Karpas-422 (cell line): Measurements from ENCODE around the gene COL2A1. TPM values are rescaled to one million over a fixed set of nuclear protein-coding genes. Genes with fewer than 3 reads are reported as not detected.

Source experiments
- DNase-seq: peaks from one replicate; pipeline ENCODE4 v3.0.0-alpha.2; 2015
- H2AFZ ChIP-seq: fragments of 200-600 bp; sonication (generic); 2 replicates; pipeline ENCODE4 v1.6.1; 2014; ENCODE audit warnings: antibody characterized with exemption, low read length, mixed read lengths
- H3K27ac ChIP-seq: fragments of 200-600 bp; sonication (generic); 2 replicates; pipeline ENCODE4 v1.5.1; 2014; ENCODE audit warnings: mild to moderate bottlenecking, low read length, moderate library complexity
- H3K27me3 ChIP-seq: fragments of 200-600 bp; sonication (generic); 2 replicates; pipeline ENCODE4 v1.6.1; 2014; ENCODE audit warnings: low read length, mixed read lengths
- H3K36me3 ChIP-seq: fragments of 200-600 bp; sonication (generic); 2 replicates; pipeline ENCODE4 v1.6.1; 2014; ENCODE audit warnings: low read length, mixed read lengths; ENCODE audit not compliant: insufficient read depth
- H3K4me1 ChIP-seq: fragments of 200-600 bp; sonication (generic); 2 replicates; pipeline ENCODE4 v1.6.1; 2014; ENCODE audit warnings: mild to moderate bottlenecking, low read length, mixed read lengths
- H3K4me2 ChIP-seq: fragments of 200-600 bp; sonication (generic); 2 replicates; pipeline ENCODE4 v1.6.1; 2014; ENCODE audit warnings: low read length, low read depth, mild to moderate bottlenecking; ENCODE audit not compliant: poor library complexity, severe bottlenecking
- H3K4me3 ChIP-seq: fragments of 200-600 bp; sonication (generic); 2 replicates; pipeline ENCODE4 v1.5.1; 2014; ENCODE audit warnings: mild to moderate bottlenecking, antibody characterized with exemption, low read length, mixed read lengths
- H3K79me2 ChIP-seq: fragments of 200-600 bp; sonication (generic); 2 replicates; pipeline ENCODE4 v1.6.1; 2014; ENCODE audit warnings: mild to moderate bottlenecking, low read length, mixed read lengths
- H3K9ac ChIP-seq: fragments of 200-600 bp; sonication (generic); 2 replicates; pipeline ENCODE4 v1.6.0; 2014; ENCODE audit warnings: low read length
- H3K9me2 ChIP-seq: fragments of 200-600 bp; sonication (generic), shearing (Covaris generic); replicated peaks from 2 replicates; pipeline ENCODE4 v1.6.0; 2014; ENCODE audit warnings: mild to moderate bottlenecking, low read length, moderate library complexity; ENCODE audit not compliant: insufficient read depth
- H3K9me3 ChIP-seq: fragments of 300-700, 200-600 bp; sonication (generic); 2 replicates; pipeline ENCODE4 v1.6.1; 2014; ENCODE audit warnings: low read length, mixed read lengths
- H4K20me1 ChIP-seq: fragments of 200-600 bp; sonication (generic); 2 replicates; pipeline ENCODE4 v1.6.1; 2014; ENCODE audit warnings: mild to moderate bottlenecking, antibody characterized with exemption, low read length, low read depth; ENCODE audit not compliant: insufficient read depth
- total RNA-seq: library from RNA; depleted of rRNA; stranded (reverse); fragments of >200 nt; shearing (Covaris generic); gene quantifications from 2 replicates; pipeline ENCODE4 v1.2.3, GENCODE V29; 2014; ENCODE audit warnings: low replicate concordance

The COL2A1 gene
- total RNA-seq, 1 experiment from 2014 or later, result not detected

DNA sequence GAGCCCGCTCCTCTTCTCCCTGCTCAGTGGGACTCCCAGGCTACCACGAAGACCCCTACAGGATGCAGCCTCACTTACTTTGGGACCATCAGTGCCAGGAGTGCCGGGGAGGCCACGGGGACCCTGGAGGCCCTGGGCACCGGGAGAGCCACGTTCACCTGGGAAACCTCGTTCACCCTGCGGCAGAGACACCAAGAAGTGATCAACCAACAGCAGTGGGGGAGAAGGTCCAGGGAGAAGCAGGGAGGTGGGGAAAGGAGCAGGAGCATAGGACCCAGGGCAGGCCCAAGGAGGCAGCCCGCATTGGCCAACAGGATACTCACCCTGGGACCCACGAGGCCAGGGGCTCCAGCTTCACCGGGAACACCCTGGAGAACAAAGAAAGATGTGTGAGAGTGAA, 21.5 kb downstream of the COL2A1 start:
- Histone ChIP-seq H3K9me3 (no peaks in the 10 kb centered on the region), H3K79me2 (no peaks in the 10 kb centered on the region), H3K4me3 (no peak overlapping the region), H4K20me1 (no peaks in the 10 kb centered on the region), H3K27ac (no peak overlapping the region), H3K4me1 (peaks cover 13% of the 10 kb centered on the region), H3K4me2 (no peak overlapping the region), H3K9ac (no peak overlapping the region), H3K36me3 (no peaks in the 10 kb centered on the region), H3K9me2 (no peaks in the 10 kb centered on the region), H3K27me3 (no peaks in the 10 kb centered on the region), H2AFZ (no peak overlapping the region)
- no peak for DNase-seq

DNA sequence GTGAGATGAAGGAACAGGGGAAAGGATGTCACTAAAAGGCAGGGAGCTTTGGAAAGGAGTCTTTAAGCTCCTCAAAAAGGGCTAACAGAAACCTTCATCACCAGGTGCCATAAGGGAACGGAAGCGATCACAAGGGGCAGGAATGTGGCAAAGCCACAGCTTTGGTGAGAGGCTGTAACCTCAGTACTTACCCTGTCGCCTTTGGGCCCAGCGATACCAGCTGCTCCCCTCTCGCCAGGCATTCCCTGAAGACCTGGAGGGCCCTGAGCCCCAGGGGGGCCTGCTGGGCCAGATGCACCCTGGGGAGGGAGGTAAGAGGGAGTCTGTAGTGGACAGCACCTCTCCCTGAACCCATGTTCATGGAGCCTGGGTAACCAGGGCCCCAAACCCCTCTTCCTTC, 22.0 kb downstream of the COL2A1 start:
- no peaks in the 10 kb centered on the region for H3K36me3 ChIP-seq
- H3K9me3 ChIP-seq, result no peaks in the 10 kb centered on the region
- H3K27me3 ChIP-seq, result no peaks in the 10 kb centered on the region
- DNase-seq, result no peak
- H3K4me2 ChIP-seq, result no peak overlapping the region
- no peaks in the 10 kb centered on the region for H3K9me2 ChIP-seq
- H3K27ac ChIP-seq, result no peak overlapping the region
- H3K4me1 ChIP-seq, result peaks cover 13% of the 10 kb centered on the region
- H3K79me2 ChIP-seq, result no peaks in the 10 kb centered on the region
- H4K20me1 ChIP-seq, result no peaks in the 10 kb centered on the region
- no peak overlapping the region for H2AFZ ChIP-seq
- no peak overlapping the region for H3K4me3 ChIP-seq
- H3K9ac ChIP-seq, result no peak overlapping the region

DNA sequence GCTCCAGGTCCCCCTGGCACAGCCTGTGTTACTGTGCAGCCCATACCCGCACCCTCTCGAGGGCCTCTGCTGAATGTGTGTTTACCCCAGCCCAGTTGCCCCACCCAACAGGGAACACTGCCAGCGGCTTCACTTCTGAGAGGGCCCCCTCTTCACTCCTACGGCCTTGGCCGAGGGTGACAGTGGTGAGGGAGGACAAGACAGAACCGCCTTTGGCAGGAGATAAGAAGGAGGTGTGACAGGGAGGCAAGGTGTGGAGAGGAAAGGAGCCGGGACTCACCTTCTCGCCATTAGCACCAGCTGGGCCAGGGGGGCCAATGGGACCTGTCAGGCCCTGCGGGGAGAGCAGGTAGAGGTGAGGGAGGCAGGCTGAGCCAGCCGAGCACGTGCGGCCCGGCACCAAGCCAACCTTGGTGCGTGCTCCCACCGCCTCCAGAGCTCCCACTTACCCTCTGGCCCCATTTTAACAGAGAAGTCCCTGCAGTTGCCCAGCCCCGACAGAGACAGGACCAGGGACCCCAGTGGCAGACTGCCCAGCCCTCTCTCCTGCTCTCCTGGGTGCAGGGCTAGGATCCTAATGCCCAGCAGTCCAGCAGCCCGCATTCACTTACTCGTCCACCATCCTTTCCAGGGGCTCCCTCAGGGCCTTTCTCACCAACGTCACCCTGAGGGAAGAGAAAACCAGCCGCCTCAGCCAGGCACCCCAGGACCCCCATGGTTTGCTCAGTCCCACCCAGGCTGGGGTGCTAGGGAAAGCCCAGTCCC, 22.6 kb downstream of the COL2A1 start:
- no peak overlapping the region for H3K27ac ChIP-seq
- no peak for DNase-seq
- no peaks in the 10 kb centered on the region for H3K79me2 ChIP-seq
- peaks cover 13% of the 10 kb centered on the region for H3K4me1 ChIP-seq
- no peaks in the 10 kb centered on the region for H4K20me1 ChIP-seq
- no peaks in the 10 kb centered on the region for H3K36me3 ChIP-seq
- H3K4me2 ChIP-seq, result no peak overlapping the region
- H3K9me3 ChIP-seq, result no peaks in the 10 kb centered on the region
- H3K4me3 ChIP-seq, result no peak overlapping the region
- H3K9ac ChIP-seq, result no peak overlapping the region
- no peaks in the 10 kb centered on the region for H3K27me3 ChIP-seq
- no peaks in the 10 kb centered on the region for H3K9me2 ChIP-seq
- H2AFZ ChIP-seq, result no peak overlapping the region

DNA sequence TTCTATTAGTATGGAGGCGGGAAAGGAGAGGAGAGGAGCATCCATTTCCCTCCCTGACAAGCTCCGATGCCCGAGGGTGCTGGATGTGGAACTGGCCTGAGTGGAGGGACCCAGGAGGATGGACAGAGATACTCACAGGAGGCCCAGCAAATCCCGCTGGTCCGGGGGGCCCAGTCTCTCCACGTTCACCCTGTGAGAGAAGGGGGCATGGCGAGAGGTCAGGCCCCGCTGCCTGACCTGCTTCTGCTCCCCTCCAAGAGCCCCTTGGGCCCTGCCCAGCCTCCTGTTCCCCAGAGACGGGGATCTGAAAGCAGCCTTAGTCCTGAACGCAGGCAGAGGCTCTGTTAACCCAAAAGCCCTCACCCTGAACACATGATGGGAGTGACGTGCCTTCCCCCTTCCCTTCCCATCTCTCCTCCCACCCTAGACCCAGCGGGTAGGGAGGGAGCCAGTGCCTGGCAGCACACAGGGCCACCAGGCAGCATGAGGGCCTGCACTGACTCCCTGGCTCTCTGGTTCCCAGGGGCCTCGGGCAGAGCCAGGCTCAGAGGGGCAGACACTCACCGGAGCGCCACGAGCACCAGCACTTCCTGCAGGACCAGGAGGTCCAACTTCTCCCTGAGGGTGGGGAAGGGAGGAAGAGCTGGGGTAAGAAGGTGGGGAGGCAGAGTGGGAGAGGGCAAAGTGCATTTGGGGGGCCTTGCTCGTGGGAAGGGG, 23.3 kb downstream of the COL2A1 start:
- H3K79me2 ChIP-seq, result no peaks in the 10 kb centered on the region
- no peaks in the 10 kb centered on the region for H3K9me3 ChIP-seq
- no peak for DNase-seq
- H3K4me1 ChIP-seq, result peaks cover 13% of the 10 kb centered on the region
- H3K36me3 ChIP-seq, result no peaks in the 10 kb centered on the region
- no peak overlapping the region for H3K4me2 ChIP-seq
- no peaks in the 10 kb centered on the region for H3K27me3 ChIP-seq
- no peaks in the 10 kb centered on the region for H4K20me1 ChIP-seq
- no peak overlapping the region for H2AFZ ChIP-seq
- no peaks in the 10 kb centered on the region for H3K9me2 ChIP-seq
- H3K27ac ChIP-seq, result no peak overlapping the region
- no peak overlapping the region for H3K9ac ChIP-seq
- H3K4me3 ChIP-seq, result no peak overlapping the region

DNA sequence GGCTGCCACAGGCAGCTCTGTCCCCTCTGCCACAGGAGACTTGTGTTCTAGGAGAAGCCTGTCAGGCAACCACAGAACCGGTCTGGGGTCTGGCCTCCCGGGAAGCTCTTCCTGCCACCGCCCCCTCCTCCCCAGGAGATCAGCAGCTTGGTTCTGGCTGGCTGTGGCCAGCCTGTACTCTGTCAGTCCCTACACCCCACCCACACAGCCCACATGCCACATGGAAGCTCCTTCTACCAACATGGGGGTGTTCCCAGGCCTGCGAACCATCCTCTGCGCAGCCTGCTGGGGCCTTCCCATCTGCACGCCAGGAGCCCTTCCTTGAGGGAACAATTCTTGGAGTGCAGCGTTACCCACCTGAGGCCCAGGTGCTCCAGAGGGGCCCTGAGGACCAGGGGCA, 24.1 kb downstream of the COL2A1 start:
- Histone ChIP-seq H3K4me3 (no peak overlapping the region), H3K36me3 (no peaks in the 10 kb centered on the region), H3K4me2 (no peak overlapping the region), H3K9ac (no peak overlapping the region), H3K4me1 (peaks cover 13% of the 10 kb centered on the region), H3K79me2 (no peaks in the 10 kb centered on the region), H2AFZ (no peak overlapping the region), H4K20me1 (no peaks in the 10 kb centered on the region), H3K9me3 (no peaks in the 10 kb centered on the region), H3K27ac (no peak overlapping the region), H3K9me2 (no peaks in the 10 kb centered on the region), H3K27me3 (no peaks in the 10 kb centered on the region)
- no peak for DNase-seq

DNA sequence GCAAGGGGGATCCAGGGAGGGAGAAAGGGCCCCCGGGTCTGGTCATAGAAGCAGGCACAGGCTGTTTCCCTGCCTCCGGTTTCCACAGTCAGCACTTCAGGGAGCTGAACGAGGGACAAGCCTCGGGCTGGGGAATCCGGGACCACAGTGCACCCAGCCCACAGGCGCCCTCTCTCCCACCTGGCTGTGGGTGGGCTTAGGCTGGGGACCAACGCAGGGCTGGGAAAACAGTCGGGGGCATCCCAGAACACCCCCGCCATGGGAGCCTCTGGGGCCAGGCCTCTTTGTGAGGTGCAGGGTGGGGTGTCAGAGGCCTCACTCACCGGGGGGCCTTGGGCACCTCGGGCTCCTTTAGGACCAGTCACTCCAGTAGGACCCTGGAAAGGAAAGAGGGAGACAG, 24.6 kb downstream of the COL2A1 start:
- H3K27ac ChIP-seq, result no peak overlapping the region
- H2AFZ ChIP-seq, result no peak overlapping the region

DNA sequence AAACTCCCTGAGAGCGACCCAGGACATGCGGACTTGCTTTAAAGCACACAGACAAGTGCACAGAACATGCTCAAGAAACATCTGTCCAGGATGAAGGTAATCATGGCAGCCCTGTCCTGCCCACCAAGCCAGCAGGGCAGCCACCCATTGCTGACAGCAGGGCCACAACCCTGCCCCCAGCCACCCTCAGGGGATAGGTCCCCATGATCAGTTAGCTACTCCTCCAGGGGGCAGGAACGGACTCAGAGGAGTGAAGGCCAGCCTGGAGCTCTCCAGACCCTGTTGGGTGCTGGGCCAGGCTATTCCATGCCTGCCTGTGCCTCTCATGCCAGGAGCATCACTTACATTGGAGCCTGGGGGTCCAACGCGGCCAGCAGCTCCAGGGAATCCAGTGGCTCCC, 25.1 kb downstream of the COL2A1 start:
- H3K4me2 ChIP-seq, result no peak overlapping the region
- H3K9ac ChIP-seq, result no peak overlapping the region
- H3K4me3 ChIP-seq, result no peak overlapping the region
- H3K27me3 ChIP-seq, result no peaks in the 10 kb centered on the region
- no peaks in the 10 kb centered on the region for H3K36me3 ChIP-seq
- no peak for DNase-seq
- H3K79me2 ChIP-seq, result no peaks in the 10 kb centered on the region
- H3K27ac ChIP-seq, result no peak overlapping the region
- no peaks in the 10 kb centered on the region for H4K20me1 ChIP-seq
- H3K9me3 ChIP-seq, result no peaks in the 10 kb centered on the region
- H3K4me1 ChIP-seq, result peaks cover 12% of the 10 kb centered on the region
- H3K9me2 ChIP-seq, result no peaks in the 10 kb centered on the region
- H2AFZ ChIP-seq, result no peak overlapping the region

More for the DNA sequence above, 24.6 kb downstream of the COL2A1 start:
- H3K9me3 ChIP-seq, result no peaks in the 10 kb centered on the region
- H3K27me3 ChIP-seq, result no peaks in the 10 kb centered on the region
- no peaks in the 10 kb centered on the region for H3K36me3 ChIP-seq
- no peak overlapping the region for H3K9ac ChIP-seq
- no peaks in the 10 kb centered on the region for H3K79me2 ChIP-seq
- no peaks in the 10 kb centered on the region for H4K20me1 ChIP-seq
- H3K4me1 ChIP-seq, result peaks cover 13% of the 10 kb centered on the region
- no peak overlapping the region for H3K4me2 ChIP-seq
- no peak overlapping the region for H3K4me3 ChIP-seq
- no peaks in the 10 kb centered on the region for H3K9me2 ChIP-seq
- no peak for DNase-seq

DNA sequence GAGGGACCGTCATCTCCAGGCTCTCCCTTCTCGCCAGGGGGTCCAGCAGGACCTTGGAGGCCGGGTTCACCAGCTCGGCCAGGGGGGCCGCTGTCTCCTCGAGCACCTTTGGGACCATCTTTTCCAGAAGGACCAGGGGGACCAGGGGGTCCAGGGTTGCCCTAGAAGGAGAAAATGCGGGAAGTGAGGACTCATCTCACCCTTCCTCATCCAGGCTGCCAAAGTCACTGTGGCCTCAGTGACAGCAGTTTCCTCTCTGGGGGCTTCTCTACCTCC, 25.7 kb downstream of the COL2A1 start:
- Histone ChIP-seq H2AFZ (no peak overlapping the region), H3K9me2 (no peaks in the 10 kb centered on the region), H3K36me3 (no peaks in the 10 kb centered on the region), H3K4me3 (no peak overlapping the region), H3K4me1 (peaks cover 6% of the 10 kb centered on the region), H3K27ac (no peak overlapping the region), H3K9ac (no peak overlapping the region), H4K20me1 (no peaks in the 10 kb centered on the region), H3K79me2 (no peaks in the 10 kb centered on the region), H3K27me3 (no peaks in the 10 kb centered on the region), H3K9me3 (no peaks in the 10 kb centered on the region), H3K4me2 (no peak overlapping the region)
- DNase-seq, result no peak
